ENCODE measurements around the gene SLIT3. TPM values are rescaled to one million over a fixed set of nuclear protein-coding genes. Genes with fewer than 3 reads are reported as not detected.

Gene SLIT3
- total RNA-seq, 4 donors from 2014 or later: 0.97 to 6.1 (median 3.4) TPM

GRCh38 chr5:168897387-168898122 is 403.4 kb downstream of the SLIT3 start:
- Histone ChIP-seq H3K36me3 (no peaks in the 10 kb centered on the region), H3K27me3 (no peaks in the 10 kb centered on the region), H3K9me3 (no peaks in the 10 kb centered on the region), H3K4me3 (no peak overlapping the region), H3K4me1 (no peaks in the 10 kb centered on the region), H3K27ac (no peak overlapping the region)
- intact Hi-C loops (cut with DNase I; ENCODE audit: low total_unique reads): no loop called here
- no peak for TF ChIP-seq POLR2A (IDR thresholded peaks at IDR 0.05)
- no peak for TF ChIP-seq CTCF (IDR thresholded peaks at IDR 0.05 in 4 of 5, conservative IDR thresholded peaks at IDR 0.05 in 1 of 5)
- no peak for ATAC-seq
- no peak for DNase-seq
- in situ Hi-C loops (cut with MboI; ENCODE audit: low sequenced_read_pairs in 4 of 4): no loop called here

- Histone ChIP-seq H3K9me3 (no peaks in the 10 kb centered on the region), H3K27me3 (no peaks in the 10 kb centered on the region), H3K36me3 (no peaks in the 10 kb centered on the region), H3K4me1 (no peaks in the 10 kb centered on the region), H3K27ac (no peak overlapping the region), H3K4me3 (no peak overlapping the region)
- DNase-seq (no peak), ATAC-seq (no peak)
- intact Hi-C loops (cut with DNase I; ENCODE audit: low total_unique reads): no loop called here
- in situ Hi-C loops (cut with MboI; ENCODE audit: low sequenced_read_pairs in 4 of 4): no loop called here
- TF ChIP-seq POLR2A (IDR thresholded peaks at IDR 0.05) (no peak), CTCF (IDR thresholded peaks at IDR 0.05 in 4 of 5, conservative IDR thresholded peaks at IDR 0.05 in 1 of 5) (no peak)
Observed at GRCh38 chr5:168895295-168896071, 405.5 kb downstream of the SLIT3 start.

GRCh38 chr5:168893283-168893682 is 407.7 kb downstream of the SLIT3 start:
- no peak overlapping the region for H3K4me3 ChIP-seq

GRCh38 chr5:168892618-168893186 is 408.2 kb downstream of the SLIT3 start:
- in situ Hi-C loops (cut with MboI; ENCODE audit: low sequenced_read_pairs in 4 of 4): no loop called here
- intact Hi-C loops (cut with DNase I; ENCODE audit: low total_unique reads): no loop called here
- ATAC-seq: no peak

More at GRCh38 chr5:168893283-168893682, 407.7 kb downstream of the SLIT3 start:
- H3K27me3 ChIP-seq: no peaks in the 10 kb centered on the region
- intact Hi-C loops (cut with DNase I; ENCODE audit: low total_unique reads) (no loop called here), in situ Hi-C loops (cut with MboI; ENCODE audit: low sequenced_read_pairs in 4 of 4) (no loop called here)
- no peak for DNase-seq
- TF ChIP-seq POLR2A (IDR thresholded peaks at IDR 0.05): no peak
- no peaks in the 10 kb centered on the region for H3K36me3 ChIP-seq
- no peak for ATAC-seq
- H3K27ac ChIP-seq: no peak overlapping the region
- H3K4me1 ChIP-seq: no peaks in the 10 kb centered on the region
- H3K9me3 ChIP-seq: no peaks in the 10 kb centered on the region

More at GRCh38 chr5:168892618-168893186, 408.2 kb downstream of the SLIT3 start:
- TF ChIP-seq POLR2A (IDR thresholded peaks at IDR 0.05) (no peak), CTCF (IDR thresholded peaks at IDR 0.05 in 4 of 5, conservative IDR thresholded peaks at IDR 0.05 in 1 of 5) (no peak)
- Histone ChIP-seq H3K27ac (no peak overlapping the region), H3K27me3 (no peaks in the 10 kb centered on the region), H3K4me1 (no peaks in the 10 kb centered on the region), H3K4me3 (no peak overlapping the region), H3K36me3 (no peaks in the 10 kb centered on the region), H3K9me3 (no peaks in the 10 kb centered on the region)
- DNase-seq: no peak

All from gastrocnemius medialis (tissue), 4 donors.